Neural progenitor cell (in vitro differentiated cells): Measurements from ENCODE around the gene GRK3.

ENCODE experiments used
- EZH2 ChIP-seq: fragments of 200-600 bp; sonication (generic); IDR thresholded peaks from 2 replicates; pipeline ENCODE4 v1.6.1; 2017; ENCODE audit warnings: antibody characterized with exemption, mild to moderate bottlenecking, moderate library complexity
- EZH2phosphoT487 ChIP-seq: fragments of 200-600 bp; sonication (generic); IDR thresholded peaks from 2 replicates; pipeline ENCODE4 v1.6.1; 2017; ENCODE audit warnings: antibody characterized with exemption
- TF ChIP-seq, protein P1 (sequence below): fragments of 200-600 bp; sonication (generic); IDR thresholded peaks from 2 replicates; pipeline ENCODE4 v1.5.1; 2017; ENCODE audit warnings: antibody characterized with exemption, mild to moderate bottlenecking

DNA sequence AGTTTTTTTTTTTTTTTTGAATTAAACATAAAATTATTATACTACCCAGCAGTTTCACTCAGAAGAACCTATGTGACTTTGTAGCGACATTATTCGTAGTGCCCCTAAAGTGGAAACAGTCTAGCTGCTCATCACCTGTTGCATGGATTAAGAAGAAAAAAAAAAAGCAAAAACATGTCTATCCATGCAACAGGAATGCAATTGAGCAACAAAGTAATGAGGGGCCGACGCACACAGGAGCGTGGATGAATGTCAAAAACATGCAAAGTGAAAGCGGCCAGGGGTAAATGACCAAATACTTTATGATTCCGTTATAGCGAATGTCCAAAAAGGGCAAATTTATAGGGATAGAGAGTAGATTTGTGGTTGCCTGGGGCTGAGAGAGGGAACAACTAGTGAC lies 193.8 kb downstream of the GRK3 start:
- TF ChIP-seq, protein P1, sequence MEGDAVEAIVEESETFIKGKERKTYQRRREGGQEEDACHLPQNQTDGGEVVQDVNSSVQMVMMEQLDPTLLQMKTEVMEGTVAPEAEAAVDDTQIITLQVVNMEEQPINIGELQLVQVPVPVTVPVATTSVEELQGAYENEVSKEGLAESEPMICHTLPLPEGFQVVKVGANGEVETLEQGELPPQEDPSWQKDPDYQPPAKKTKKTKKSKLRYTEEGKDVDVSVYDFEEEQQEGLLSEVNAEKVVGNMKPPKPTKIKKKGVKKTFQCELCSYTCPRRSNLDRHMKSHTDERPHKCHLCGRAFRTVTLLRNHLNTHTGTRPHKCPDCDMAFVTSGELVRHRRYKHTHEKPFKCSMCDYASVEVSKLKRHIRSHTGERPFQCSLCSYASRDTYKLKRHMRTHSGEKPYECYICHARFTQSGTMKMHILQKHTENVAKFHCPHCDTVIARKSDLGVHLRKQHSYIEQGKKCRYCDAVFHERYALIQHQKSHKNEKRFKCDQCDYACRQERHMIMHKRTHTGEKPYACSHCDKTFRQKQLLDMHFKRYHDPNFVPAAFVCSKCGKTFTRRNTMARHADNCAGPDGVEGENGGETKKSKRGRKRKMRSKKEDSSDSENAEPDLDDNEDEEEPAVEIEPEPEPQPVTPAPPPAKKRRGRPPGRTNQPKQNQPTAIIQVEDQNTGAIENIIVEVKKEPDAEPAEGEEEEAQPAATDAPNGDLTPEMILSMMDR, result no peak
- no peak for TF ChIP-seq EZH2
- no peak for TF ChIP-seq EZH2phosphoT487
